ENCODE results near the gene GABARAPL2.
A peak's percentile ranks its signal among the peaks of the same experiment; 100 is the strongest.
"Not testable (repeated sequence)": the region's sequence is repeated elsewhere in the genome, so short reads cannot be mapped to it uniquely, and the experiment has no call there.

Gene GABARAPL2

DNA sequence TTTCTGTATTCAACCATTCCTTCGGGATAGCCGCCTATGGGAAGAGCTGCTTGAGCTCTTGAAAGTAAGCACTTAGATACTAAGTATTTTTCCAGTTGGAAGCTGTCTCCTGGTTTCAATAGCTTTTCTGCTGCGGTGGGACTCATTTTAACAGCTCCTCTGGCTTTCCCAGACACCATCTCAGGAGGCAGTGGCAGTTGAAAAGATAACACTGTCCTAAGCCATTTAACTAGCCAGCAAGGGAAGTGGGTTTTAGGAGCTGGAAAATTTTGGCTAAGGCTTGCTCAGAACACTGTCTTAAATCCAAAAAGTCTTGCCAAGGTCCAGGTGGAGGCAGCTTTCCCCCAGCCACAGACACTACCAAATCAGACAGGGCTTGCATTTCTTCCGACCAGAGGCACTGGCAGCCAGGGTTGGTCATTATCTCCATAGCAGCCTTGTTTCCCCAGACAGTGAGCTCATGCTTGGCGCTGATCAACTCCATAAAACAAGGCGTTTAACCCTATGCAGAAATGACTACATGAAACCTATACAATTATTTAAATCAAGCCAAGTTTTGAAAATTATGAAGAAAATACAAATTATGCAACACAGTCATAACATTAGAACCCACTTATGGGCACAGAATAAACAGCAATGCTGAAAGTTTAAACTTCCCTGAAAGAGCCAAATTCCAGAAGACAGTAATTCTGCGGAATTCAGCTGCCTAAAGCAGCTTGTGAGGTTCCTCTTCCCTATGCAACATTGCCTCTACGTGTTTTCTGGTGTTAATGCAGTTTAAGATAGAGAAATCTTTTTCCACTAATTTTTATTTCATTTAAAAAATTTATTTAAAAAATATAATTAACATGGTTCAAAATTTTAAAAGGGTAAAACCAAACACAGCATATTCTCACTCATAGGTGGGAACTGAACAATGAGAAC, 25.0 kb downstream of the GABARAPL2 start:
- no peak for DNase-seq (ENCODE audit: low read depth in 2 of 2, low spot score in 1 of 2)

DNA sequence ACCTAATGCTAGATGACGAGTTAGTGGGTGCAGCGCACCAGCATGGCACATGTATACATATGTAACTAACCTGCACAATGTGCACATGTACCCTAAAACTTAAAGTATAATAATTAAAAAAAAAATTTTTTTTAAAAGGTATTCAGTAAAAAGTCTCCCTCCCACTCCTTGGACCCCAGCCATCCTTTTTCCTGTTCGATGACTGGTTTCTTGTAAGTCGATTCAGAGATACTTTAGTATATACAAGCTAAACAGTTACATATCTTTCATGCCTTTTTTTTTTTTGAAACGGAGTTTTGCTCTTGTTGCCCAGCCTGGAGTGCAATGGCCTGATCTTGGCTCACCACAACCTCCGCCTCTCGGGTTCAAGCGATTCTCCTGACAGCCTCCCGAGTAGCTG, 25.7 kb downstream of the GABARAPL2 start:
- not testable (repeated sequence) for DNase-seq (ENCODE audit: low read depth in 2 of 2, low spot score in 1 of 2)

DNA sequence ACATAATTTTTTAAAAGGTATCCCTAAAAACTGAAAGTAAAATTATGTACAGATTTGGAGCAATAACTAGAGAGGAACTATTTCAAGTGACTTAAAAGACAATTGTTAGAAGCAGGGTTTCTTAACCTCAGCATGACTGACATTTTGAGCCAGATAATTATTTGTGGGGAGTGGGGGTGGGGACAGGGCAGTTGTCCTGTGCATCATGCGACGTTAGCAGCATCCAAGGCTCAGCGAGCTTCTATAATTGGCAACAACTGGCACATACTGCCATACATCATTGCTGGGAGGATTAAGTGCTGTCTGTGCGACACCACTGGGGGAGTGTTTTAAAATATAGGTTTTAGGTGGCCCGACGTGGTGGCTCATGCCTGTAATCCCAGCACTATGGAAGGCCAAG, 27.1 kb downstream of the GABARAPL2 start:
- no peak for DNase-seq (ENCODE audit: low read depth in 2 of 2, low spot score in 1 of 2)

DNA sequence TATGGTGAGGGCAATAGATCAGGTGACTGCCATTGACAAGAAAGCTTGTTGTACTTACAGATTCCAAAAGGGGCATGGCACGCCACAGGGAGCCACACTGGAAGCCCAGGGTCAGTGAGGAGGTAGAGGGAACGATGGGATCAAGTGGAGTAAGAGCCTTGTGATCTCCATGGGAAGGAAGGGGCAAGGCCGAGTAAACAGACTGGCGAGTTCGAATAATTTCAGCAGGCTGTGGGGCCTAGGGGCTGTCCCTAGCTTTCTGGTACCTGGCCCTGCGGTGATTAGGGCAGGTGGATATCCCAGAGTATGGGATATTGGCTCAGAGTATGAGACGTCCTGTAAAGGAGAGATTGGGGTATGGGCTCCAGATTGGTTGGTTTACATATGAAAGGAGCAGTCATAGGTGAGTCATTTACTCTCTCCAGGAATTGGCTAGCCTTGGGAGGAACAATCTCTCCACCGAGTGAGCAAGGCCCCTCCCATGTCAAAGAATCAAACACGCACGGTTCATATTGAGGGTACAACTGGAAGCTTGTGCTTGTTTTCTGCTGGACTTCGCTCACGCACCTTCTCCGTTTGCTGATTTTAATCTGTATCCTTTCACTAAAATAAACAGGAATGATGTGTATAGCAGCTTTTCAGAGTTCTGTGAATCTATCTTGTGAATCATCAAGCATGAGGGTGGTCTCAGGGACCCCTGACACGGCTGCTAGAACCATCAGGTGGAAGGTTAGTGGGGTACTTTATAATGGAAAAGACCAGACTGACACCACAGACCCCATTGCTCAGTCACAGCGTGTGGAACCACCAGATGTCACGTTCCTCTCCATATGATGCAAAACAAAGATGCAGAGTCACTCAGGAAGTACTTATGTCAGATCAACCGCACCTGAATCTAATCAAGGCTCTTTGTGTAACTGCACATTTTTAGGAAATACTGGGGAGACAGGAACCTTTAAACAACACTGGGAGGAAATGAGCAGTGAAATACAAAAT, 27.9 kb downstream of the GABARAPL2 start:
- no peak for DNase-seq (ENCODE audit: low read depth in 2 of 2, low spot score in 1 of 2)

DNA sequence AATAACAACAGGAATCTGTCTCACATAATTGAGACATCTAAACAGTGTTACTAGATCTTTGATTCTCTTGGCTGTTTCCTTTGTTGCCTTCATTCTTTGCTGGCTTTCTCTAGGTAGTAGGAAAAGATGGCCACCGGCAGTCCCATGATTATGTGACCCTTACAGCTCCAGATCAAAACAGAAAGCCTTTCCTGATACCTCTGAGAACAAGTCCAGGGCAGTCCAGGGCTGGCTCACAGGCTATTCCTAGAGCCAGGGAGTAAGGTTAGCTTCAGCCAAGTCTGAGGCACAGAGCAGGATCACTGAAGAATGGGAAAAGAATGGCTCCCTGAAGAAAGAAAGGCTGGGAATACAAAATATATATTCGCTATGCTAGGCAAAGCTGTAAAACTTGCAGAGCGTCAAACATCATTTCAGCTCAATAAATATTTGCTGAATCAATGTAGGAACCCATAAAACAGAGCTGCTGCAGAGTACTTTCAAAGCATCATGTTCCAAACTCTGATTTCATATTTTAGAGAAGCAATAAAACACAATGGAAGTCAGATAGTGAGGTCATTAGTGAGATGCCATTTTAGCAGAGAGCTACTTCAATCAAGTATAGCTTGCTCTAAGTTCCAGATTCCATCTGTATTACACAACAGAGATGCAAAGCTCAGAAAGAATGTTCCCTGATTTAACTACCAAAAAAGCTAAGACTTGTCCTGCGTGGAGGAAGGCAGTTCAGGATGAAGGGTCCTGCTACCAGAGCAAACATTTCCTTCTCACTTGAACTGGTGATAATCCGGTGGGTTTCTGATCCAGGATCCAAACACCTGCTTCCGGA, 33.5 kb downstream of the GABARAPL2 start:
- DNase-seq (ENCODE audit: low read depth in 2 of 2, low spot score in 1 of 2), result no peak

DNA sequence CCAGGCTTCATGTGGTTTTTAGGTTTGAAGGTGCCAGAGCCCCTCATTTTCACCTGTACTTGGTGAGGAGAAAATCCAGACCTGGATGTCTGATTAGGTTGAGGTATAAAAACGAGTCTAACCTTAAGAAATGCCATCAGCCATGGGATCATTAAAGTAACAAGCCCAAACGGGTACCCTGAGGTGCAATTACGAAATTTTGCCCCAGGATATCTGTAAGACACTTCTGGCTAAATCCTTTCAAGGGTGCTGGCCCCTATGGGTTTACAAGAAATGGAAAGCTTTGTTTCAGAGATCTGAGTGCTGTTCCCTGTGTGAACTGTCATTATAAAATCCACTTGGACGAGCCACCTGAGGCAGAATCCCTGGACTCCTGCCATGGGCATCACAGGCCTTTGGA, 37.1 kb downstream of the GABARAPL2 start:
- DNase-seq (ENCODE audit: low read depth in 2 of 2, low spot score in 1 of 2), result no peak

DNA sequence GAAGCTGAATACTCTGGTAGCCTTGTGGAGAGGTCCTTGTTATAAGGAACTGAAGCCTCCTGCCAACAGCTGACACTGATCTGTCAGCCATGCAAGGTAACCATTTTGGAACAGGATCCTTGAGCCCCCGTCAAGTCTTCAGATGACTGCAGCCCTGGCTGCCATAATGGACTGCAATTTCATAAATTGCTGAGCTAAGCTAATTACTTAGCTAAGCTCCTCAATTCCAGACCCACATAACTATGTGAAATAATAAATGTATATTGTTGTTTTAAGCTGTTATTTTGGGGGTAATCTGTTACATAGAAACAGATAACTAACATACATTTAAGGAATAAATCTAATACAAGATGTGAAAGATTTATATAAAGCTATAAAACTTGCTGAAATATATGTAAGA, 40.3 kb downstream of the GABARAPL2 start:
- DNase-seq (ENCODE audit: low read depth in 2 of 2, low spot score in 1 of 2), result no peak

DNA sequence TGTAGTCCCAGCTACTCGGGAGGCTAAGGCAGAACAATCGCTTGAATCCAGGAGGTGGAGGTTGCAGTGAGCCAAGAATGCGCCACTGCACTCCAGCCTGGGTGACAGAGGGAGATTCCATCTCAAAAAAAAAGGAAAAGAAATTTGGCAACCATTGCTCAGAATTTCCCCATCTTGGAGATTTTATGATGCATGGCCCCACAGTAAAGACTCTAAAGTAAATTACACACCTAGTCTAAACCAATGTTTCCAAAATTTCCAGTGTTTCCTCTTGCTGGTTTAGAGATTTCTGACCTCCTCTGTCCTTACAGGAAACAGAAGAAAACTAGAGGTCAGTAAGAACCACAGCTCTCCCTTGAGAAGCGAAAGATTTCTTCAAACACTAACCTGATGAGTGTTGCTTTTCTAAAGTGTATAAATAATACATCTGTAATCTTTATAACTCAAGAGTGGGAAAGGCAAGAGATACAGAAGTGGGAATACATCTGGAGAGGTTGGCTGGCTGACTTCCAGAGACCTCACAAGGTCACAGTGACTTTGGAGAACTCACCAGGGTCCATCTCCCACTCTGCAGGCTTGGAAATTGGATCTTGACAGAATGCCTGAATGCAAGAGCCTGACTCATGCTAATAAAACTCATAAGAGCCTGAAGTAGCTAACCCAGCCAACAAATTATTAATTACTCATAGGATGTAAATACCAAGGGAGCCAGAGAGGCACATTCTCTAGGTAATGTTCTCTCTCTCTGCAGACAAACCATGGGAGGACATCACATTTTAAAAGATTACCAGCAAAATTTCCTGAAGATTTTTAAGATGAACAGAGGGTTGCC, 48.1 kb downstream of the GABARAPL2 start:
- DNase-seq (ENCODE audit: low read depth in 2 of 2, low spot score in 1 of 2), result no peak

DNA sequence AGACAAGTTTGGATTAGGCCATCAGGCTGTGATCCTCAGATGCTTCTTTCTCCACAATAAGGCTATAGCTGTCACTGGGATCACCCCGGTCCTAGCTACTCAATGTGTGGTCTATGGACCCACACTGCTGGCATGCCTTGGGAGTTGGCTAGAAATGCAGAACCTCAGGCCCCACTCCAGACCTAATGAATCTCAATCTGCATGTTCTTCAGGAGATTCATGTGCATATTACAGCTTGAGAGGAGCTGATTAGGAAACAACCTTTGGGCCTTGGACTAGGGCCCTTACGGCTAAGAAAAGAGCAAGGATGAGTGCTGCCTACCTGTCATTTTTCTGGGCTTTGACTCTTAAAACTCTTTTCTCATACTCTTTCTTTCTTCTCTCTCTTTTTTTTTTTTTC, 49.4 kb downstream of the GABARAPL2 start:
- DNase-seq (ENCODE audit: low read depth in 2 of 2, low spot score in 1 of 2), result no peak

DNA sequence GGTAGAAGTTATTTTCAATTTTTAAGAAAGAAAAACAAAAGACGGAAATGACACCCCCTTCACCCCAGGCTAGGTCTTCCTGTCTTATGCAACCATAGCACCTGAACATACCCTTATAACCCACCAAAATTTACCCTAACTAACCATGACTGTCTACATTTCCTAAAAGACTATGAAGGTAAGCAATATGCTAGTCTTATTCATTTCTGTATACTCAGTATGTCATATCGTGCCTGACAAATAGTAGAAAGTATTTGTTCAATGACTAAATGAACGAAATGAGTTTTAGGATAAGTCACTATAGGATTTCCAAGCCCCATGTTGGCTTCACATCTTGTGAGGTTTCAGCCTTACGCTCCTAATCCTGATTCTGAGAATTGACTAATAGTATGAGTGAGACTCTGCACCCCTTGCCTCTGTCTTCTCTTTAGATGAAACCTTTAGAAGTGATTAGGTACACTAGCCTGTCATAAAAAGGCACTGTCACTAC, 50.4 kb downstream of the GABARAPL2 start:
- DNase-seq (ENCODE audit: low read depth in 2 of 2, low spot score in 1 of 2), result no peak

DNA sequence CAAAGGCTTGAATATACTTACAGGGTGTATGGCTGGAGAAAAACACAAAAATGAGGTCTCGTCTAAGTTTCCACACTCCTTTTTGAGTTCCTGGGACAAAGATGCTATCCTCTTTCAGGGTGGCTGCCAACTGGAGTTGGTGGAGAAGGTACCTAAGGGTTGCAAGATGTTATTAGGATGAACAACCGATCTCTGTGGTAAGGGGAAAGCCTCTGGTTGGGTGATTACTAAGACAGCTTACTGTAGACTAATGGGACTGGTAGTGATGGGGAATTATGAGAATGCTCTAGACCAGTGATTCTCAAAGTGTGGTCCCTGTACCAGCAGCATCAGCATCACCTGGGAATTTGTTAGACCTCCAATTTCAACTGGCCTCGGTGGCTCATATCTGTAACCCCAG, 50.9 kb downstream of the GABARAPL2 start:
- no peak for DNase-seq (ENCODE audit: low read depth in 2 of 2, low spot score in 1 of 2)

DNA sequence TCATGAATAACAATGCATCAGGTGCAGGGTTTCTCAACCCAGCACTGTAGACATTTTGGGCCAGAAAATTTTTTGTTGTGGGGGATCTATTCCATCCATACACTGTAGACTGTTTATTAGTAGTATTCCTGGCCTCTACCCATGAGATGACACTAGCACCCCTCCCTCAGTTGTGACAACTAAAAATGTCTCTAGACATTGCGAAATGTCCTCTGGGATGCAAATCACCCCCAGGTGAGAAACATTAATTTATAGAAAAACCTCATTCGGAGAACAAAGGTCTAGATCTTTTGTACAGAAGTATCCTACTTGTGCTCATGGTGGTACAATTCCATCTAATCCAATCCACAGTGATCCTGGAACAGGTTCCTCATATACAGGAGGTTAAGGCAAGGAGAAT, 52.6 kb downstream of the GABARAPL2 start:
- DNase-seq (ENCODE audit: low read depth in 2 of 2, low spot score in 1 of 2), result no peak

DNA sequence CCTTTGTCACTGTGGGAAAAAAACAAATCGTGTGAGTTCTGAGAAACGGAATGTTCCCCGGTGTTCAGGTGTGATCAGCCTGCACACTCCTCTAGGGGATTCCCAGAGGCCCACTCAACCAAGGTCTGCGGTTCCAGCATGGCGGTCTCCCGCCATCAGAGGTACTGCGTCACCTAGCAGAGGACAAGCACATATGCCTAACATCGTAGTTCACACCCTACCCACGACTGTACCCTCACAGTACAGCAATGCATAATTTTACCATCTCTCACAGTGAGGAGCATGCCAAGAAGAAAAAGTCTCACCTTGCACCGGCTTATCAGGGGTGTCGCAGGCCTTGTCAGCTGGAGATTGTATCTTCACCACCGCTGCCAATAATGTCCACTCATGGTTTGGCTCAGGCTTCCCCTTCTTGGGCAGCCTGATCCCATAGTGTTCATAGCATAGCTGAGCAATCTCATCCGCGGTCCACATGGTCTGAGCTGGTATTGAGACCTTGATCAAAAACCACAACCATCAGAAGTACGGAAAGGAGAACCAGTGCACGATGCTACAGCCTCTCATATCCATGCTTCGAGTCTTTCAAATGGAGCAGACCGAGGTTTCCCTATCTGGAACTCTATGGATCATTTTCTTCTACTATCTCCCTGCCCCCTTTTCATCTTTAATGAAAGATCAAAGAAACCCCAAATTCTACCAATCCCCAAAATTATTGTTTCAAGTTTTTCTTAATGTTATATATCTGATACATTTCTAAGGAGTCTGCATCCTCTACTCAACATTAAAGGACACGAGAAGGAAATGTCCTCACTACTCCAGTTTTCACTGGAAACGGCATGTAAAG, 54.4 kb downstream of the GABARAPL2 start:
- peak in 1 of 2 donors; percentile 44 for DNase-seq (ENCODE audit: low read depth in 2 of 2, low spot score in 1 of 2)

DNA sequence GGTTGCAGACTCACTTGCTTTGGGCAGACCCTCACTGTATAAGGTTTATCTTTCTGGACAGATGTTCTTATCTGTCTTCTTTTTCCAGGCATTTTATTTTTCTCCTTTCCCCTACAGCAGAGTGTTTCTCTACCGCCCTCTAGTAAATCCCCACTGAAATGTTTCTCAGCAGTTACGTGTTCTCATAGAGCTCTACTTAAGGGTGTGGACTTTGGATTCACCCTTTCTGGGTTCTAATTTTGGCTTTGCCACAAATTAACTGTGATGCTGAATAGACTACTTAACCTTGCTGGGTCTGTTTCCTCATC, 54.9 kb downstream of the GABARAPL2 start:
- DNase-seq (ENCODE audit: low read depth in 2 of 2, low spot score in 1 of 2), result no peak

DNA sequence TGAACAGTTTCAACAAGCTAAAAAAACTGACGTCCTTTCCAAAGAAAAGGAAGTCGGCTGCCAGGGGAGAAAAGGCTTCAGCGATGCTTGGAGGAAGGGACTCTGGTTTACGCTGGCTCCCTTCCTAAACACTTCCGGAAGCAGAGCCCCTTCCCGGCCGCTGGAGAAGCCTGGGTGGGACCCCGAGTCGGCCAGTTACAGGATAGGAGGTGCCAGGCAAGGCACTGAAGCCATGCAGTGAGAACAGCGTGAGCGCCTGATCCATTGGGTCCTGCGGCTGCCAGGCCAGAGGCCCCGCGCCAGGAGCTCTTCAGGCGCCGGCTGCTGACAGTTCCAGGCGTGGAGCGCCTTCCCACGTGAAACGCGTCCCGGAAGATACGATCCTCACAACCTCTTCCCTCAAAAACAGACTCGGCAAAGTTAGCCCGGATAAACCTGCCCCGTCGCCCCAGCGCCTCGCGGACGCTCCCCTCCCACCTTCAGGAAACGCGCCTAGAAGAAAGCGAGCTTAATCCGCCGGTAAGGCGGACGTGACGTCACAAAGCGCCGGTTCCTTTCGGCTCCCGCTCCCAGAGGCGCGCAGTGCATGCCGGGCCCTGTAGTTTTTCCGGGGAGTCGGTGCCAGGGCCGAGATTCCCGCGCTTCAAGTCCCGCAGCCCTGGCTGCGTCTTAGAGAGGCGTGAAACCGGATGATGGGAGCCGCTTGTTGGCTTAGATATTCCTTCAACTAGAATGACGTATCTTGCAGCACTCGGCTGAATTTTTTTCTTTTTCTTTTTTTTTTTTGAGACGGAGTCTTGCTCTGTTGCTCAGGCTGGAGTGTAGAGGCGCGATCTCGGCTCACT, 56.8 kb downstream of the GABARAPL2 start, which contains the start of gene ADAT1:
Gene ADAT1 (minus strand): TSS at position 521 of the 845 bp plus-strand sequence. CDS start 2,482 bp downstream, outside the sequence.
- peak; percentile 92 to 93 for DNase-seq (ENCODE audit: low read depth in 2 of 2, low spot score in 1 of 2)

DNA sequence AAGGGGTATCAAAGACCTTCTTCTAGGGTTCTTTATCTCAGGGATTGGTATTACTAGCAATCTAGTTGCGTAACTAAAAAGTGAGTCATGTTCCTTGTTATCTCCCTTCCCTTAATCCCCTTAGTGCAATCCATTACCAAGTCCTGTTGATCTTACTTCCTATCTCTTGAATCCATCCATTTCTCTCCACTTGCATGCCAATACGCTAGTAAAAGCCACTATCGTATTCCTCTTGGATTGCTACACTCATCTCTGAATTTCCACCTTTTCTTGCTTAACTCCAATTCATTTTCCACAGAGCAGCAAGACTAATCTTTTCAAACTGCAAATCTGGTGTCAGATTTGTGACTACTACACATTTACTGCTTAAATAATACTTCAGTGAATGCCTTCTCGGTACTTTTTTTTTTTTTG, 58.7 kb downstream of the GABARAPL2 start:
- DNase-seq (ENCODE audit: low read depth in 2 of 2, low spot score in 1 of 2), result no peak

DNA sequence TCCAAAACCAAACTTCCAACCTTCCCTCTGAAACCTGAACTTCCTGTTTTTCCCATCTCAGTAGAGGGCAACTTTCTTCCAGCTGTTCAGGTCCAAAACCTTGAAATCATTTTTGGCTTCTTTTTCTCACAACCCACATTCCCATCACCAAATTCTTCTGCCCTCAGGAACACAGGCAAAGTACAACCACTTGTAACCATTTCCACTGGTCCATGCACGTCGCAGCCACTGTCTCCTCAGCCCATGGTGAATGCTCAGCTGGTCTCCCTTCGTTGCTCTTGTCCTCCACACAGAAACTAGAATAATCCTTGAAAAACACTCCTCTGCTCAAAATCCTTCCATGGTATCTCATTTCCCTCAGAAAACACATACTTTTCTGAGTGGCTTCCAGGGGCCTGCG, 60.6 kb downstream of the GABARAPL2 start:
- no peak for DNase-seq (ENCODE audit: low read depth in 2 of 2, low spot score in 1 of 2)

Data from stimulated activated CD8-positive, alpha-beta memory T cell treated with anti-CD3 and anti-CD28 coated beads, Interleukin-4, amount 100 ng/mL, for 4 hours (primary cell).